Activated CD4-positive, alpha-beta T cell treated with anti-CD3 and anti-CD28 coated beads, Interleukin-10, Interleukin-2, amounts not matched to agents 100 ng/mL and 50 ng/mL, durations not matched to agents 16 hours and 8 hours (primary cell): ENCODE results near the gene ZNF423.
"Not testable (repeated sequence)": the region's sequence is repeated elsewhere in the genome, so short reads cannot be mapped to it uniquely, and the experiment has no call there.

Experiments
- DNase-seq: peaks from one replicate; pipeline ENCODE4 v3.0.0-alpha.2; 2020

The ZNF423 gene

DNA sequence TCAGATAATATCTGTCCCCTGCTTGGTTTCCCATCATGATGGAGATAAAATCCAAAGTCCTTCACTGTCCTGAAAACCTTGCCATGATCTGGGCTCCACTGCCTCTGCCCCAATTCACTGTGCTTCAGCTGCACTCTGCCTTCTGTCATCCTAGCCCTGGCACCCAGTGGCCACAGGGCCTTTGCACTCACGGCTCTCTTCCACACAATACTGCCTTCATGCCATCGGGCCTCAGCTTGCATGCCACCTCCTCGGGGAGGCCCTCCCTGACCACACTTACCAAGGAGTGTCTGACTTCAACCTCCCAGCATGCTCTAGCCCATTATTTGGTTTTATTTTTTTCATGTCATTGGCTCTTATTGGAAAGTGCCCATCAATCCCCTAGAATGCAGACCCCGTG is 336.2 kb downstream of the ZNF423 start:
- DNase-seq, result no peak

GRCh38 chr16:49519008-49519656 is 336.8 kb downstream of the ZNF423 start:
- no peak for DNase-seq

GRCh38 chr16:49516382-49517036 is 339.4 kb downstream of the ZNF423 start:
- DNase-seq, result no peak

DNA sequence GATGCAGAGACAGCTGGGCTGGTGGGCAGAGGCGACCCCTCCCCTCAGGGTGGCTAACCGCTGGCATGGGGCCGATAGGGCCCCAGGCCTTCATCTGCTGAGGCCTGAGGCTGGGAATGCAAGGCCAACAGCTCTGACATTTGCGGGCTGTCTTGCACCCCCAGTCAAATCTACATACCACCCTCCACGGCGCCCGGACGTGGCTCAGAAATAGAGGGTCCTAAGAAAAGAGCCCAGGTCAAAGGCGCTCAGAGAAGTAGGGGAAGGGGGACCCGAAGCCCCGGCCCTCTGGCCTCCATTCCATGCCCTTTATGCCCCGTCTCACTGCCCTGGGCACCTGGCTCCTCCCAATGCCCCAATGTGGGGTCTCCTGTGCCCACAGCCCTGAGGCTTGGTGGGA is 340.1 kb downstream of the ZNF423 start:
- DNase-seq, result no peak

- DNase-seq, result no peak
Observed at GRCh38 chr16:49515016-49515565, 340.8 kb downstream of the ZNF423 start.

DNA sequence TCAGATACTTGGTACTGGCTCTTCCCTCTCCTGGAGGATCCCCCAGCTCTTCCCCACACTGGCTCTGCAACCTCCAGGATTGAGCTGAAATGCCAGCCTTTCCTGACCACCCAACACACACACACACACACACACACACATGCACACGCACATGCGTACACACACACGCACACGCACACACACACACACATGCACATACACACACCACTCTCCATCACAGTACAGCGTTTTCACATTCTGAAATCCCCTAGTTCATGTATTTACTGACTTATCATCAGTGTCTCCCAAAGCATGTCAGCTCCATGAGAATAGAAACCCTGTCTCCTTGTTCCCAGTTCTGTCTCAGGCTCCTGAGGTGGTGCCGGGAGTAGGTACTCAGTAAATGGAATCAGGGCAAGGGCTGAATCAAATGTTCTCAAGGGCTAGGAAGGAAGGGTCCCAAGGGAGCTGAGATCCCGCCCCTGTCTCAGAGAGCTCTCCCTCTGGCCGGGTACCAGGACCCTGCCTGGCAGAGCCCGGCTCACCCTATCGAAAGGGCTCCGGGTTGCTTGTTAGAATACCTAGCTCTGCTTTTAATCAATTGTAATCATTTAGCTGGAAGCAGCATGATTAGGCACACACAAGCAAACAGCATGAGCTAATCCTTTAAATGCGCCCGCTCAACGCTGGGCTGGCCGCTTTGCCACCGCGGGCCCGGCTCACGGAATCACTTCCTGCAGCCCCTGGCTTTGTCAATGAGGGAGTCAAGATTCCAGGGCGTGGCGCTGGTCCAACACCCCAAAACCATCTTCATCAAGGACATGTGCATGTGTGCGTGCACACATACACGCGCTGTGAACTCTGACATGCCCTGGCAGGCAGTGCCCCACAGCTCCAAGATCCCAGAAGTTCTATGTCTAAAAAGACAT is 341.6 kb downstream of the ZNF423 start:
- DNase-seq, result no peak

GRCh38 chr16:49513040-49513439 is 342.9 kb downstream of the ZNF423 start:
- DNase-seq, result no peak

DNA sequence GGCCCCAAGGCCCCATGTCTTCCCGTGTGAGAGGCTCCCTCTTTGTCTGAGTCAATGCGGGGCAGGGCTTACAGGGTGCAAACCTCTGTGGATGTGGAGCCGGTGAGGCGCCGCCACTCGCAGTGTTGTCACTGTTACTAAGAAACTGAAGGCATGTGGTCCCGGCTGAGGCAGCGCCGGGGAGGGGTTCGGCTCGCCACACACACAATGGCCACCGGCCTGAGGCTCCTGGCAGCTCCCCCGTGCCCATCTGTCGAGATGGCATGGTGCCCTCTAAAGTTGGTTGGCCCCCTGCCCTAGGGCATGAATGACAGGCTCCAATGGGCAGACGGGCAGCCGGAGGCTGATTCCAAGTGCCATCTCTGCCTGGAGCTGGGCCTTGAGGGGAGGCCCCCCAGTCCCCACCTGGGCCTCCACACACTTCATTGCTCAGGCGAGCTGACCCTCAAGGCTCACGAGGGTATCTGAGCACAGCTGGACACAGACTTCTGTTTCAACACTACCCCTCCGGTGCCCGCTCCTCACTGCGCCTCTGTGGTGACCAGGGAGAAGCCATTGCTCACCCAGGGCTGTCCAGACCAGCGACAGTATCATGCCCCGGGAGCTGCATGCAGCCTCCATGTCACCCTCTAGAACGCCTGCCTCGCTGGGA is 345.1 kb downstream of the ZNF423 start:
- no peak for DNase-seq

DNA sequence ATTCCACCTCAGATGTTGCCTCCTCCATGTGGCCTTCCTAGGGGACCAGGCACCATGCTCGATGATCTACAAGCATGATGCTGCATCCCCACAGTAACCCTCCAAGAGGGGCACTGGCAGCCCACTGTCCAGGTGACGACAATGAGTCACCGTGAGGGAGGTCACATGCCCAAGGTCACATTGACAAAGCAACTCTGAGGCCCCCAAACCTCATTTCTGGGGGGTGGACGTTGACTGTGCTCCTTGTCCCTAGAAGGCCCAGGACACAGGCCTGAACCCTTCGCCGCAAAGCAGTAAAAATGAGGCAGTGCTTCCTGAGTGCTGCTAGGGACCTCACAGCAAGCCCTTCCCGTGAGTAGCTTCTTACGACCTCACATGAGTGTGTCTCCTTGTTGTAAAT is 345.8 kb downstream of the ZNF423 start:
- no peak for DNase-seq

DNA sequence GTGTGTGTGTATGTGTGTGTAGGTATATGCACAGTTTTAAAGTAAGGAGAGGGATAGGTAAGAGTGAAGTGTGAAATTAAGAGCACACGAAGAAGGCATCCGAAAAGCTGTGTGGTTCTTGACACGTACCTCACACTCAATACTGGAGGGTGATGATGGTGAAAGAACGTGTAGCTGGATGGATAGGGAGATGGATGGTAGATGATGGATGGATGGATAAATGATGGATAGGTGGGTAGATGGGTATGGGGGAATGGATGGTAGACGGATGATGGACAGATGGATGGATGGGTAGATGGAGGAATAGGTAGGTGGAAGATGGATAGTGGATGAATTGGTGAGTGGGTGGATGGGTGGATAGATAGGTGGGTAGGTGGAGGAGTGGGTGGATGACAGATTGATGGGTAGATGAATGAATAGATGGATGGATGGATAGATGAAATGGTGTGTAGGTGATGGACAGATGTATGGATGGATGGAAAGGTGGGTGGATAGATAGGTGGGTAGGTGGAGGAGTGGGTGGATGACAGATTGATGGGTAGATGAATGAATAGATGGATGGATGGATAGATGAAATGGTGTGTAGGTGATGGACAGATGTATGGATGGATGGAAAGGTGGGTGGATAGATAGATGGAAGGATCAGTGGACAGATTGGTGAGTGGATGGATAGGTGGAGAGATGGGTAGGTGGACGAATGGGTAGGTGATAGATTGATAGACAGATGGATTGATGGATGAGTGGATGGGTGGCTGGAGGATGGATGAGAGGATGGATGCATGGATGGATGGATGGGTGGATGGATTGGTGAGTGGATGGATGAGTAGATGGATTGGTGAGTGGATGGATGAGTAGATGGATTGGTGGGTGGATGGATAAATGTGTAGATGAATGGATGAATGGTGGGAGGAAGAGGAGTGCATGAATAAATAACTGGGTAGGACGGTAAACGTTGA is 349.6 kb downstream of the ZNF423 start:
- DNase-seq, result not testable (repeated sequence)

- DNase-seq, result no peak
Observed at GRCh38 chr16:49505556-49505955, 350.4 kb downstream of the ZNF423 start.

- DNase-seq, result no peak
Observed at GRCh38 chr16:49504626-49505025, 351.3 kb downstream of the ZNF423 start.

- DNase-seq, result no peak
Observed at GRCh38 chr16:49504023-49504364, 351.9 kb downstream of the ZNF423 start.

DNA sequence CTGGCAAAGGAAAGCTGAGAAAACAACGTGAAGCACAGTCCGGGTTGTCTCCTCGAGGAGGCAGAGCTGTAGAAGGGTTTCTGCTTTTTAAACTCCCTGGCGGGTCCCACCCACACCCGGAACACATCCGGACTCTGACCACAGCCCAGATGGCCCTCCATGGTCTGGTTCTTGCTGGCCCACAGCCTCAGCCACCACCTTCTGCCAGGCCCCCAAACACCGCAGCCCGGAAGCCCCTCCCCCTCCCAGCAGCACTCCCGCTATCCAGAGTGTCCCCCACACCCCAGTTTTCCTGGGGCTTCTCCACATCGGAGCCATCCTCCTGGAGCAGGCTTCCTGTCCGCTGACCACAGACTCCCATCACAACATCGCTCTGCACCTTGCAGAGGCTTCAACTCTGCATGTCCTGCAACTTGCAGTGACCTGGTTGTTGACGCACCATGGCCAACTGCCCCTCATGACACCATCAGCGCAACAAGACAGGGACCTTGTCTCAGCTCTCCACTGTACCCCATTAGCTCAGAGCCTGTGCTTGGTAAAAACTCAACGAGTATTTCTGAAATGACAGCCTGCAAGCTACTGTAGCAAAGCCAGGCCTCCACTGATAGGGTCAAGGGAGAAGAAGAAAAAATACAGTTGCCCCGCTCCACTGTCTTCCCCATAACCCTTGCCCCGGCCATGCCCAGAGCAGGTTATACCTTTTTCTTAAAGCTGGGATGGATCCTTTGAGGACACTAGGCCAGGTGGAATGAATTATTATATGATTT is 352.5 kb downstream of the ZNF423 start:
- no peak for DNase-seq

DNA sequence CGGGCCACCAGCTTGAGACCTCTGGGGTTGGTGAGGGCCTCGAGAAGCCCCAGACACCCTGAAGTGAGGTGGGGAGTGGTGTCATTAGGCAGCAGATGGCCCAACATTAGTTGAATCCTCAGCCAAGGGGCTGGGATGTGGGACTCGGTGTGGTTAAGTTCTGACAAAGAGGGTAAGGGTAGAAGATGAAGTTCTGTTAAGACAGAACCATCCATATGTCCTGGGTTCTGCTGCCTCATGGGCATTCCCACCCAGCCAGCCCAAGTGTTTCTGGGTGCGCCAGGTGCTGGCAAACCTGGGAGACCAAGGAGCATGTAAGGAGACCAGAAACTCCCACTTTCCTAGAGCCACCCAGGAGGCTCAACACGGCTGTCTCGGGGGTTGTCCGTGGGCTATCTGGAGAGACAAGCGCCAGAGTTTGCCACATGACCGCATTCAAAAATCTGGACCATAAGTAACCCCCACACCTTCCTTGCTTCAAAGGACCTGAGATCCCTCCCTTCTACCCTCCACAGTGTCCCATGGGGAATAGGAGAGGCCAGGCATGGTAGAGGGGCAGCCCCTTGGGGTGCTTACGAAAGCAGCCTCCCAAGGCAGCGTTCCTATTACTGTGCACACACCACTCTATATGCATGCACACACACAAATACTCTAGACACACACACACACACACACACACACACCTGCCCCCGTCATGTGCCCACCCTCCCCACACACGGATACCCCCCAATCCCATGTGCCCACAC is 353.6 kb downstream of the ZNF423 start:
- DNase-seq, result no peak

GRCh38 chr16:49499869-49500610 is 355.9 kb downstream of the ZNF423 start:
- no peak for DNase-seq

GRCh38 chr16:49499414-49499785 is 356.5 kb downstream of the ZNF423 start:
- no peak for DNase-seq

DNA sequence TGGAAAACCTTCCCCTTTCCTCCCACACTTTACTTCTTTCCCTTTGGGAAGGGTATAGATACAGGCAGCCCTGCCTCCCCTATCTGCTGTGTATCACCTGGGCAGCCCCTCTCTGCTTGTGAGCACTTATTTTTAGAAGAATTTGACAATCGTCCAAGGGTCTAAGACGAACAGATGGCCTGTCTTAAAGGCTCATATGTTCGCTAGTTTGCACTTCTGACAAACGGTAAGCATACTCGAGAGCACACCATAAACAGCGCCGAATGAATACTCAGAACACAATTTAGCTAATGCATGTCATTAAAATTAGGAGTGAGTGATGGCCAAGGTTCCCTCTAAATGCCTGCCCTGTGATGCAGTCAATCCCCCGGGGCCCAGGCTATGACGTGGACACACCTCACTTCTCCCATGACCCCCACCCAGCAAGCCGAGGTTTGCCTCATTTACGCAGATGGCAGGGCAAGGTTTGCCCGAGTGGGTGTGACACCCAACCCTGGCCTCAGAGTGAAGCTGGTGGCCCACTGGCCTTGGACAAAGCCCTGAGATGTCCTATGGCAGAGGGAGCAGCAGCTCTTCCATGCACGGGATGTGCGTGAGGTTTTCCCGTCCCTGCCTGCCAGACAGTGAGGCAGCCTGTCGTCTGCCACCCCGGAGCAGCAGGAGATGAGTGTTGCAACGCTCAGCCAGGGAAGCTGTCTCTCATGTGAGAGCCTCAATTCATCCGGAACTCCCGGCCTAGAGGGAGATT is 357.1 kb downstream of the ZNF423 start:
- no peak for DNase-seq

GRCh38 chr16:49498264-49498663 is 357.6 kb downstream of the ZNF423 start:
- no peak for DNase-seq
